SK-N-SH (cell line): ENCODE data around the gene IL4.

ENCODE experiments used
- CHD2 ChIP-seq: fragments of 150-350 bp; IDR thresholded peaks from 2 replicates; pipeline ENCODE4 v1.6.1; 2018; ENCODE audit warnings: low read length; ENCODE audit not compliant: partially characterized antibody
- CTCF ChIP-seq: fragments of 200-600 bp; sonication (generic); IDR thresholded peaks from 2 replicates; pipeline ENCODE4 v1.6.1; 2017; ENCODE audit warnings: antibody characterized with exemption, mild to moderate bottlenecking, moderate library complexity
- EP300 ChIP-seq, 2 experiments: IDR thresholded peaks; 2 replicates each; pipeline versions ENCODE4 v1.4.0 to v1.6.1; 2012; ENCODE audit warnings: borderline replicate concordance in 1 of 2, low read depth in 1 of 2, low read length in 1 of 2
- FOXM1 ChIP-seq: IDR thresholded peaks from 2 replicates; pipeline ENCODE4 v1.4.0; 2012; ENCODE audit warnings: low read depth, mild to moderate bottlenecking
- GABPA ChIP-seq: IDR thresholded peaks from 2 replicates; pipeline ENCODE4 v1.4.0; 2012; ENCODE audit warnings: low read depth, mild to moderate bottlenecking
- JUND ChIP-seq: IDR thresholded peaks from 2 replicates; pipeline ENCODE4 v1.4.0; 2012
- NFIC ChIP-seq: IDR thresholded peaks from 2 replicates; pipeline ENCODE4 v1.4.0; 2012; ENCODE audit warnings: borderline replicate concordance
- PBX3 ChIP-seq: IDR thresholded peaks from 2 replicates; pipeline ENCODE4; 2012
- POLR2AphosphoS5 ChIP-seq: IDR thresholded peaks from 2 replicates; pipeline ENCODE4 v1.6.1; 2012; ENCODE audit warnings: low read depth, low read length
- RCOR1 ChIP-seq: fragments of 150-350 bp; IDR thresholded peaks from 2 replicates; pipeline ENCODE4 v1.6.1; 2017; ENCODE audit warnings: antibody characterized with exemption, low read length
- SIN3A ChIP-seq: IDR thresholded peaks from 2 replicates; pipeline ENCODE4 v1.6.1; 2012; ENCODE audit warnings: low read depth, mild to moderate bottlenecking, low read length, moderate library complexity, borderline replicate concordance
- USF2 ChIP-seq: fragments of 150-350 bp; IDR thresholded peaks from 2 replicates; pipeline ENCODE4 v1.6.1; 2017; ENCODE audit warnings: antibody characterized with exemption, low read length, low read depth, borderline replicate concordance
- YY1 ChIP-seq: IDR thresholded peaks from 2 replicates; pipeline ENCODE4 v1.4.0; 2012; ENCODE audit warnings: low read depth, mild to moderate bottlenecking
- TF ChIP-seq, protein P1 (sequence below): IDR thresholded peaks from 2 replicates; pipeline ENCODE4 v1.6.1; 2012; ENCODE audit warnings: mild to moderate bottlenecking, low read depth, low read length, moderate library complexity

DNA sequence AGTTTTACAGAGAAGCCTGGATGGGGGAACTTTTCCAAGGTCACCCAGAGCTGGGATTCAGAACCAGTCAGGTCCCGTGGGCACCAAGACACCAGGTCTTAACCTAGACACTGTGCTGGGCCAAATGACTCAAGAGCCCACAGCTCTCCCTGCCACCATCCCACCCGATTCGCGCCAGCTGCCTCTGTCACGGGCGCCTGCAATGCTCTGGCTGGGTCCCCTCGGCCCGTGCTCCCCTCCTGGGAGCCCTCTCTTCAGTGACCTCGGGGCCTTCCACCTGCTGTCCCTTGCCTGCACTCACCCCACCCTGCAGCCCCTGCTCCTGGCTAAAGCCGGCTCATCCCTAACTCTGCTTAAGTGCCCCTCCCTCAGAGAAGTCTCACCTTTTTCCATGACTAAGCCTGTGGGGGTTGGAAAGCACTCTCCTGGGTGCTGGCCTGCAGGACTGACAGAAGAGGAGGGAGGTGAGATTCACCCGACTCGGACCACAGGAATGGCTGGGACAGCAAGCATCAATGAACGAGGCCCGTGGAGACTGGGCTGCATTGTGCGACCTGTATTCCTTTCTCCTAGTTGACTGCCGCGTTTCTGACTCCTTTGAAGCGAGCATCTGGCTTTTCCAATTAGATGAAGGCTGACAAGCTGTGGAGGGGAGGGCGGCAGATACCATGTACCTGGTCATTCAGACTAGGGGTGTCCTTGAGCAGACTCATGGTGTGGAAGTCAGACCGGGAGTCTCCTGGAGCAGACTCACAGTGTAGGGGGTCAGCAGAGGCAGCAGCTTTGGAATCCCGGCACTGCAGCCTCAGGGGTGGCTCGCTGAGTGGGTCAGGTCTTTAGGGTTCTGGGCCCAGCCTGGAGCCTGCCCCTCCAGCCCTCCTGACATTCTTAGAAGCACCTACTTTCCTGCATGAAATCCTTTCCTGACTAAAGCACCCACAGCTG is 5.8 kb upstream of the IL4 start:
- TF ChIP-seq RCOR1, result no peak
- TF ChIP-seq CTCF, result no peak
- no peak for TF ChIP-seq GABPA
- TF ChIP-seq YY1, result no peak
- no peak for TF ChIP-seq POLR2AphosphoS5
- TF ChIP-seq CHD2, result no peak
- no peak for TF ChIP-seq PBX3
- no peak for TF ChIP-seq NFIC
- no peak for TF ChIP-seq JUND
- no peak for TF ChIP-seq SIN3A
- TF ChIP-seq EP300 (IDR thresholded peaks at IDR 0.05; ENCODE audit: borderline replicate concordance in 1 of 2, low read depth in 1 of 2, low read length in 1 of 2), result no peak
- TF ChIP-seq USF2, result no peak
- TF ChIP-seq FOXM1, result no peak
- TF ChIP-seq, protein P1, sequence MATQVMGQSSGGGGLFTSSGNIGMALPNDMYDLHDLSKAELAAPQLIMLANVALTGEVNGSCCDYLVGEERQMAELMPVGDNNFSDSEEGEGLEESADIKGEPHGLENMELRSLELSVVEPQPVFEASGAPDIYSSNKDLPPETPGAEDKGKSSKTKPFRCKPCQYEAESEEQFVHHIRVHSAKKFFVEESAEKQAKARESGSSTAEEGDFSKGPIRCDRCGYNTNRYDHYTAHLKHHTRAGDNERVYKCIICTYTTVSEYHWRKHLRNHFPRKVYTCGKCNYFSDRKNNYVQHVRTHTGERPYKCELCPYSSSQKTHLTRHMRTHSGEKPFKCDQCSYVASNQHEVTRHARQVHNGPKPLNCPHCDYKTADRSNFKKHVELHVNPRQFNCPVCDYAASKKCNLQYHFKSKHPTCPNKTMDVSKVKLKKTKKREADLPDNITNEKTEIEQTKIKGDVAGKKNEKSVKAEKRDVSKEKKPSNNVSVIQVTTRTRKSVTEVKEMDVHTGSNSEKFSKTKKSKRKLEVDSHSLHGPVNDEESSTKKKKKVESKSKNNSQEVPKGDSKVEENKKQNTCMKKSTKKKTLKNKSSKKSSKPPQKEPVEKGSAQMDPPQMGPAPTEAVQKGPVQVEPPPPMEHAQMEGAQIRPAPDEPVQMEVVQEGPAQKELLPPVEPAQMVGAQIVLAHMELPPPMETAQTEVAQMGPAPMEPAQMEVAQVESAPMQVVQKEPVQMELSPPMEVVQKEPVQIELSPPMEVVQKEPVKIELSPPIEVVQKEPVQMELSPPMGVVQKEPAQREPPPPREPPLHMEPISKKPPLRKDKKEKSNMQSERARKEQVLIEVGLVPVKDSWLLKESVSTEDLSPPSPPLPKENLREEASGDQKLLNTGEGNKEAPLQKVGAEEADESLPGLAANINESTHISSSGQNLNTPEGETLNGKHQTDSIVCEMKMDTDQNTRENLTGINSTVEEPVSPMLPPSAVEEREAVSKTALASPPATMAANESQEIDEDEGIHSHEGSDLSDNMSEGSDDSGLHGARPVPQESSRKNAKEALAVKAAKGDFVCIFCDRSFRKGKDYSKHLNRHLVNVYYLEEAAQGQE, result no peak
